Suprapubic skin (tissue), 4 donors: ENCODE measurements around the gene CKAP4. TPM values are rescaled to one million over a fixed set of nuclear protein-coding genes. Genes with fewer than 3 reads are reported as not detected.

Experiments
- DNase-seq, 2 donors: peaks; one replicate each; pipeline ENCODE4 v3.0.0-alpha.2; 2019; ENCODE audit warnings: low spot score in 2 of 2
- H3K27ac ChIP-seq: fragments of 200-600 bp; sonication (generic); one replicate; pipeline ENCODE4 v1.5.1; 2019
- H3K27me3 ChIP-seq: fragments of 200-600 bp; sonication (generic); one replicate; pipeline ENCODE4 v1.5.1; 2019
- H3K36me3 ChIP-seq: fragments of 200-600 bp; sonication (generic); one replicate; pipeline ENCODE4 v1.5.1; 2019
- H3K4me1 ChIP-seq: fragments of 200-600 bp; sonication (generic); one replicate; pipeline ENCODE4 v1.5.1; 2019
- H3K4me3 ChIP-seq: fragments of 200-600 bp; sonication (generic); one replicate; pipeline ENCODE4 v1.5.1; 2019; ENCODE audit warnings: mild to moderate bottlenecking
- H3K9me3 ChIP-seq: fragments of 200-600 bp; sonication (generic); one replicate; pipeline ENCODE4 v1.5.1; 2019
- EP300 ChIP-seq: sonication (generic); formaldehyde crosslinking; IDR thresholded peaks from one replicate; pipeline ENCODE4 v1.6.1; 2017; ENCODE audit warnings: antibody characterized with exemption
- POLR2A ChIP-seq, 2 donors: fragments of 450-650 bp; IDR thresholded peaks; one replicate each; pipeline ENCODE4 v1.6.1; 2017; ENCODE audit warnings: antibody characterized with exemption in 2 of 2, mild to moderate bottlenecking in 2 of 2, moderate library complexity in 2 of 2
- POLR2AphosphoS5 ChIP-seq, 3 donors: sonication (generic); formaldehyde crosslinking; IDR thresholded peaks; one replicate each; pipeline ENCODE4 v1.6.1; 2017; ENCODE audit warnings: antibody characterized with exemption in 3 of 3
- WGBS: methylation state at CpG from one replicate; pipeline ENCODE4 v1.1.5; 2018; 5-methylcytosine and 5-hydroxymethylcytosine counted together
- total RNA-seq, 4 donors: library from RNA; depleted of rRNA; stranded (reverse); fragments of >200 nt; gene quantifications; one replicate each; pipeline ENCODE4 v1.1.0, GENCODE V29; 2016
- TF ChIP-seq, protein P1 (sequence below), 2 donors: fragments of 200-600 bp in 1 of 2; fragments of 450-650 bp in 1 of 2; sonication (generic) in 1 of 2; IDR thresholded peaks; one replicate each; pipeline ENCODE4 v1.5.1; 2016 to 2019; ENCODE audit warnings: antibody characterized with exemption in 2 of 2, mild to moderate bottlenecking in 1 of 2, moderate library complexity in 1 of 2

The CKAP4 gene
- total RNA-seq, 4 donors from 2014 or later = 38.5 to 75.3 (median 58.7) TPM

DNA sequence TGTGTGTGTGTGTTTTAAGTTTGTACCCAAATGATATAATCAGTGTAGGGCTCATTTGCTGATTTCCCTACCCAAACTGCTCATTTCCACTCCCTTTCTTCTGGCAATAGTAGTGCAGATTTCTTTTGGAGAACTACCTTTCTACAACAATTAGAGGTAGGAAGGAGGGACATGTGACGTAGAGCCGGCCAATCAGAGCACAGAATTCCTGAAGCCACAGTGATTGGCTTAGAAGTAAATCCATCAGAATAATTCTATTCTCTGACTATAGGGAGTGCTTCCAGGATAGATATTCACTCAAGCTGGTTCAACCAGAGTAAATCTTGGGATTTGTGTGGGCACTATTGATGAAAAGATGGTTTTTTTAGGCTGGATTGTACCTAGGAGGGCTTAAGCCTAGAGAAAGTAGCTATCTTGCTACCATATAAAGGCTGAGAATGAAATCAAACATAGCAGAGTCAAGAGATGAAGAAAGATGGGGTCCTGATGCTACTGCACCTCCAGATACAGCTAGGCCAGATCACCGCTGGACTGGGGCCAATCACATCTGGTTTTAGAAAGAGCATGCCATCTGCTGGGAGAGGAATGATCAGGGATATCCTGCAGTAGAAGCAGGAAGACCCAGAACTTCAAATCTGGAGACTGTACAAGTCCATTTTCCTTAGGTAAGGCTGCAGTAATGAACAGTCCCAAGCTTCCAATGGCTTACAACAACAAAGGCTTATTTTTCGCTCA lies 55.0 kb downstream of the CKAP4 start:
- H3K27ac ChIP-seq = no peak overlapping the region
- no peak for DNase-seq
- H3K4me1 ChIP-seq = peaks cover 15% of the 10 kb centered on the region
- no peaks in the 10 kb centered on the region for H3K9me3 ChIP-seq
- TF ChIP-seq, protein P1, sequence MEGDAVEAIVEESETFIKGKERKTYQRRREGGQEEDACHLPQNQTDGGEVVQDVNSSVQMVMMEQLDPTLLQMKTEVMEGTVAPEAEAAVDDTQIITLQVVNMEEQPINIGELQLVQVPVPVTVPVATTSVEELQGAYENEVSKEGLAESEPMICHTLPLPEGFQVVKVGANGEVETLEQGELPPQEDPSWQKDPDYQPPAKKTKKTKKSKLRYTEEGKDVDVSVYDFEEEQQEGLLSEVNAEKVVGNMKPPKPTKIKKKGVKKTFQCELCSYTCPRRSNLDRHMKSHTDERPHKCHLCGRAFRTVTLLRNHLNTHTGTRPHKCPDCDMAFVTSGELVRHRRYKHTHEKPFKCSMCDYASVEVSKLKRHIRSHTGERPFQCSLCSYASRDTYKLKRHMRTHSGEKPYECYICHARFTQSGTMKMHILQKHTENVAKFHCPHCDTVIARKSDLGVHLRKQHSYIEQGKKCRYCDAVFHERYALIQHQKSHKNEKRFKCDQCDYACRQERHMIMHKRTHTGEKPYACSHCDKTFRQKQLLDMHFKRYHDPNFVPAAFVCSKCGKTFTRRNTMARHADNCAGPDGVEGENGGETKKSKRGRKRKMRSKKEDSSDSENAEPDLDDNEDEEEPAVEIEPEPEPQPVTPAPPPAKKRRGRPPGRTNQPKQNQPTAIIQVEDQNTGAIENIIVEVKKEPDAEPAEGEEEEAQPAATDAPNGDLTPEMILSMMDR (IDR thresholded peaks at IDR 0.05) = no peak
- no peak for TF ChIP-seq POLR2AphosphoS5 (IDR thresholded peaks at IDR 0.05)
- H3K4me3 ChIP-seq = no peak overlapping the region
- H3K27me3 ChIP-seq = peaks cover 7% of the 10 kb centered on the region
- no peaks in the 10 kb centered on the region for H3K36me3 ChIP-seq
- 81% methylated on average over 4 of the region's 4 CpGs for WGBS

DNA sequence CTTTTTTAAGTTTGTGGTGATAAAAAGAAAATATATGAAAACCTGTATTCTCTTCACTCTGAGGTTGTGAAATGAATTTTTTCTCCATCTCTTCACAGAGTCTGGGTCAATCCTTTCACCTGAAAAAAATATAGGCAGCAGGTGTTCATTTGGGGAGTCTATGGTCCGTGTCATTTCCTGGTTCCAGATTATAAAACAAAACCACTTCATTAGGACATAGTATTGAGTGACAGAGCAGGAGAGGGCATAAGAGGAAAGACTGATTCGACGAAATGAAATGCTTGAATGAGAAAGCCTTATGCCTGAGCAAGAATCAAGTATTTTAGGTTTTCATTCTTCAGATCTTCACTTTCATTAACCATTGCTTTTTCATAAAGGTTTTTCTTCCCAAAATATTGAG lies 57.2 kb downstream of the CKAP4 start:
- Histone ChIP-seq H3K4me1 (peaks cover 5% of the 10 kb centered on the region), H3K36me3 (no peaks in the 10 kb centered on the region), H3K27me3 (peaks cover 7% of the 10 kb centered on the region), H3K4me3 (no peak overlapping the region), H3K27ac (no peak overlapping the region), H3K9me3 (no peaks in the 10 kb centered on the region)
- 92% methylated on average over 3 of the region's 3 CpGs for WGBS
- no peak for DNase-seq
- TF ChIP-seq POLR2AphosphoS5 (IDR thresholded peaks at IDR 0.05) (no peak), EP300 (no peak), POLR2A (IDR thresholded peaks at IDR 0.05) (no peak)
- TF ChIP-seq, protein P1 (IDR thresholded peaks at IDR 0.05) = no peak

DNA sequence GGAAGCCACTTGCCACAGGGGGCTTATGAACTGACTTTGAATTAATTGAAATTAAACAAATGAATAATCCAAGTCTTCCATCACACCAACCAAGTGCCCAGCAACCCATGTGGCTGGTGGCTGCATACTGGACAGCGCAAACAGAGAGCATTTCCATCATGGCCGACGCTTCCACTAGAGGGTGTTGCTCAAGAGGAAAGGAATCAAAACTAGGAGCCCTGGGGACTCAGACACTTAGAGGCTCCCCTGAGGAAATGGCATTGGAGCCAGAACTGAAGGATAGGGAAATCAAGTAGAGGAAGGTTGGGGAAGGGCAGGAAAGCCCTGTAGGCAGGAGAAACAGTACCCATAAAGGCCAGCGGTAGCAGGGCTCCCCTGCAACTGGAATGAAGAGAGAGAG lies 58.5 kb downstream of the CKAP4 start:
- no peak for TF ChIP-seq POLR2A (IDR thresholded peaks at IDR 0.05)
- TF ChIP-seq, protein P1 (IDR thresholded peaks at IDR 0.05) = no peak
- no peak for TF ChIP-seq POLR2AphosphoS5 (IDR thresholded peaks at IDR 0.05)
- TF ChIP-seq EP300 = no peak
- WGBS = 95% methylated on average over 4 of the region's 4 CpGs
- Histone ChIP-seq H3K4me3 (no peak overlapping the region), H3K36me3 (no peaks in the 10 kb centered on the region), H3K9me3 (no peaks in the 10 kb centered on the region), H3K27me3 (peaks cover 7% of the 10 kb centered on the region), H3K27ac (no peak overlapping the region), H3K4me1 (no peaks in the 10 kb centered on the region)
- no peak for DNase-seq

DNA sequence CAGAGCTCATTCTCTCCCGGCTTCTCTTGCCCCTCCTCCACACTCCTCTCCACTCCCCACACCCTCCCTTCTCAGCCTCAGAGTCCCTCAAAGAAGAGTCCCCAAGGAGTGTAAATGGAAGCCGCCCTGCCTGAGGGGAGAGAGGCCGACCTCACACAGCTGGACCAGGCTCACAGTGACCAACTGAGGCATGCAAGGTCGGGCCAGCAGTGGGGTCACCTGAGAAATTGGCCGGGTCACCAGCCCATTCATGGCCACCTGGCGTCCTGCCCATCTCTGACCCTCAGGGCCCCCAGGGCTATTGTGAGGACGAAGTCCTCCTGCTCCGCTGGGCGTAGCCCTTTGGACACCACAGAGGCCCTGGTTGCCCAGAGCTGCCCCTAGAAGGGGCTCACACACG lies 59.6 kb downstream of the CKAP4 start:
- no peak overlapping the region for H3K4me3 ChIP-seq
- H3K4me1 ChIP-seq = no peaks in the 10 kb centered on the region
- H3K9me3 ChIP-seq = no peaks in the 10 kb centered on the region
- WGBS = 49% methylated on average over 4 of the region's 10 CpGs
- TF ChIP-seq EP300 (no peak), POLR2A (IDR thresholded peaks at IDR 0.05) (no peak), POLR2AphosphoS5 (IDR thresholded peaks at IDR 0.05) (no peak)
- TF ChIP-seq, protein P1 (IDR thresholded peaks at IDR 0.05) = no peak
- peaks cover 7% of the 10 kb centered on the region for H3K27me3 ChIP-seq
- no peaks in the 10 kb centered on the region for H3K36me3 ChIP-seq
- DNase-seq = no peak
- no peak overlapping the region for H3K27ac ChIP-seq

Other genes with a start within 250 kb of the CKAP4 start
- gene NUAK1, start 109.1 kb downstream of the CKAP4 start, total RNA-seq = 10 to 100 TPM; 22.6 to 44.3 (median 38.4) TPM
- gene TCP11L2, start 54.7 kb upstream of the CKAP4 start, total RNA-seq = 10 to 100 TPM; 38.1 to 70.6 (median 61.2) TPM
- 10 to 100 TPM in 3 of 4 donors, 1 to 10 TPM in 1; 9.6 to 14.6 (median 12.6) TPM for gene POLR3B, start 109.7 kb upstream of the CKAP4 start, total RNA-seq